GM18951 (cell line): ENCODE measurements around the gene PHYKPL.
"Not testable (repeated sequence)": the region's sequence is repeated elsewhere in the genome, so short reads cannot be mapped to it uniquely, and the experiment has no call there.

ENCODE experiments used
- POLR2A ChIP-seq: IDR thresholded peaks from 4 replicates; pipeline ENCODE4 v1.6.1; 2011; ENCODE audit warnings: mild to moderate bottlenecking; ENCODE audit not compliant: insufficient read length, insufficient read depth; ENCODE audit errors: extremely low read depth
- in situ Hi-C: fragments of 300-500 bp; cut with MboI; formaldehyde crosslinking; loops from one replicate; pipeline ENCODE4 v1.12.0; 2022; ENCODE audit warnings: low sequenced_read_pairs, mixed read lengths, inconsistent platforms; ENCODE audit not compliant: unreplicated experiment

Gene PHYKPL

DNA sequence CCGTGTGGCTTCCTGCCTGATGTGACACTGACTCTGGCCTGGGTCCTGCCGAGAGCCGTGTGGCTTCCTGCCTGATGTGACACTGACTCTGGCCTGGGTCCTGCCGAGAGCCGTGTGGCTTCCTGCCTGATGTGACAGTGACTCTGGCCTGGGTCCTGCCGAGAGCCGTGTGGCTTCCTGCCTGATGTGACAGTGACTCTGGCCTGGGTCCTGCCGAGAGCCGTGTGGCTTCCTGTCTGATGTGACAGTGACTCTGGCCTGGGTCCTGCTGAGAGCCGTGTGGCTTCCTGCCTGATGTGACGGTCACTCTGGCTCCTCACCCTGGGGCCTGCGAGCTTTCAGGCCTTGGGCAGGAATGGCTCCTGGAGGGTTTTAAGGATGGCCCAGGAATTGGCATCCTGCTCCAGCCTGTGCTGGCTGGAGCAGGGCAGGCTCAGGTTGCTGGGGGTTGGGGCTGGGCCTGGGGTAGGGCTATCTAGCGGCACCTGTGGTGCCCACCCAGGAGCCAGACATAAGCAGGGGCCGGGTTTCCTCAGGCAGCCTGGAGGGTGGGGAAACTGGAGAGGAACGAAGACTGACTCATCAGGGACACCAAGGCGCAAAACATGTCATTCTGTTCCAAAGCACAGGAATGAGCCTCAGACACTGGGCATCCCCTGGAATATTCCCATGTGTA is 7.2 kb upstream of the PHYKPL start:
- TF ChIP-seq POLR2A = peak; percentile 47
- in situ Hi-C loops = not testable (repeated sequence)

DNA sequence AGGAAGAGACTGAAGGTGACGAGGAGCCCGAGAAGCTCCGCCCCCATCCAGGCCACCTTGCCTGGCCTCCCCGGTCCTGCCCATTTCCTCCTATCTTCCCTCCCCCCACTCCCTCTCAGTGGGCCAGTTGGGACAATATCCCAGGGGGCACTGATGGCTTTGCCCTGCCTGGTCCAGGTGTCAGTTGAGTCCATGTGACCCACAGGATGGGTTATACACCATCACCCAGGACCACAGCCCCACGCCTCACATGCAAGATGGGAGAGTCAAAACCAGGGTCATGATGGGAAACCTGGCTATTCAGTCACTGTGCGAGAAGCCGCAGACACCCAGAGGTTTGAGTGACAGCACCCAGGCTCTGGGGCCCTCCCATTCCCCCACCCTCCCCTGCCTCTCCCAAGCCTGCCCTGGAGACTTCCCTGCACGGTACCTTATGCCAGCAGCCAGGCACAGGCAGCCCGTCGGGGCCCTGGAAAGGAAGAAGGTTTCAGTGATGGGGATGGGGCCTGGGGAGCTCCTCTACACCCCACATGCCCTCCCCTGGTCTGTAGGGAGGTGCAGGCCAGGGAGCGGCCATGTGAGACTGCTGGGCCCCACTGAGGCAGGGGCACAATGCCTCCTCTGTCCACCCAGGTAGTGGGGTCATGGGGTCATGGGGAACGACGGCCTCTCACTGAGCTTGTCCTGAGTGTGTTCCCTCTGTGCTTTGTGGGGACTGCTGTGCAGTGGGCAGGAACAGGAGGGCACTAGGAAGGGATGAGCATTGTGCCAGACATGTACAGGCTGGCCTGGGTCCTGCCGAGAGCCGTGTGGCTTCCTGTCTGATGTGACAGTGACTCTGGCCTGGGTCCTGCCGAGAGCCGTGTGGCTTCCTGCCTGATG is 6.3 kb upstream of the PHYKPL start:
- TF ChIP-seq POLR2A = no peak
- in situ Hi-C loops = no loop called here

DNA sequence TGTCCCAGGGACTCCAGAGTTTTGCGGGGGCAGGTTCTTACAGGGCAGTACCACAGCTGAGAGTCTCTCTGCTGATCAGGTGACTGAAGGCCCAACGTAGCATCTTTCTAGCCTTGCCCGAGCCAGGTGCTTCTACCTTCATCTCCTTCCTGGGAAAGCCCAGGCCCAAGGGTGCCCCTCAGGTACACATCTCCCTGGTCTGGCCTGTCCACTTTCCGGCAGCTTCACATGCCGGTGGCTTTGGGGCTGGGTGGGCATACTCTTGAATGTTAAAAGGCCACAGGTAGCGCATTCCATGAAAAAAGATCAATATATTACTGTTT is 5.7 kb upstream of the PHYKPL start:
- no peak for TF ChIP-seq POLR2A
- in situ Hi-C loops = no loop called here

DNA sequence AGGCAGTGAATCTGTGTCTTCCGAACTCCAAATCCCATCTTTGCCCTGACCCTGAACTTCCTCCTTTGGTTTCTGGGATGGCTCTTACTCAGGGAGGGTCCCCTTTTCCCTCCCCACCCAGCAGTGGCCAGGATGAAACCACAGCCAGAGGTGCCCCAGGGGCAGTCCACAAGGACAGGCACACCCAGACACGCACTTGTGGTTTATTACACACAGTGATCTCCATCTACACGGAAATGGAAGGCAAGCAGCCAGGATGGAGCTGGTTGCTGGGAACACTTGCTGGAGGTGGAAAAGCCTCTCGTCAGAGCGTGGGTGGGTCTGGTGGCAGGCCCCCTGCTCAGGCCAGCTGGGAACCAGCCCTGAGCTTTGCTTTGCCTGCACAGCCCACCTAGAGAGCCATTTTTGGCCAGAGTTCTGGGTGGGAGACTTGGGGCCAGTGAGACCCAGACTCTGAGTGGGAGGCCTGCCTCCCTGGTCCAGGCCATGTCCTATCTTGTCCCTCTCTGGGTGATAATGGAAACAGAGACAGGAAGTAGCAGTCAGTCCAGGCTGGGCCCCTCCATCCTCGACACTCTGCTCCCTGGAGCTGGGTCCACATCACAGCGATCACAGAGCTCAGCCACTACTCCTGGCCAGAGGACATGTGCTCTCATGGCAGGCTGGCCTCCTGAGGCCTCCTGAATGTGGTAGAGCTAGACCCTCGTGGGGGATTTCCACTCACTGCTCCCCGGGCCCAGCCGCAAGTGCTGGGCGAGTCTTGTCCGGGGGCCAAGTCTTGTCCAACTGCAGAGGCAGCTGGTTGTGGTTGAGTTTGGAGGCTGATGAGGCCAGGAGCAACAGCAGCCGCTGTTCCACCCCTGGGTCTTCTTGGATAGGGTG is 5.1 kb upstream of the PHYKPL start:
- in situ Hi-C loops = no loop called here
- TF ChIP-seq POLR2A = no peak

DNA sequence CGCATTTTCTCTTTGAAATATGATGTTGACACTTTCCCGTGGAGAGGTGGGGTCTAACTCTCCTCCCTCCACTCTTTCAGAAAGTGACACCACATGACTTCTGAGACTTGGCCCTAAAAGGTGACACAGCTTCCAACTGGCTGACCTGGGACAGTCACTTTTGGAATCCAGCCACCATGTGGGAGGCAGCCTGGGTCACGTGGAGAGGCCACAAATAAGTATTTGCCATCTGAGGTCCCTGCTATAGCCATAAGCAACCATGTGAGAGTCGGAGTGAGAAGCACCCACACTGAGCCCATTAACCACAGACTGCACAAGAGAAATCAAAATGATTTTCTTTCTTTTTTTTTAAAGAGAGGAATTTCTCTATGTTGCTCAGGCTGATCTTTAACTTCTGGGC is 4.1 kb upstream of the PHYKPL start:
- in situ Hi-C loops = no loop called here
- no peak for TF ChIP-seq POLR2A

DNA sequence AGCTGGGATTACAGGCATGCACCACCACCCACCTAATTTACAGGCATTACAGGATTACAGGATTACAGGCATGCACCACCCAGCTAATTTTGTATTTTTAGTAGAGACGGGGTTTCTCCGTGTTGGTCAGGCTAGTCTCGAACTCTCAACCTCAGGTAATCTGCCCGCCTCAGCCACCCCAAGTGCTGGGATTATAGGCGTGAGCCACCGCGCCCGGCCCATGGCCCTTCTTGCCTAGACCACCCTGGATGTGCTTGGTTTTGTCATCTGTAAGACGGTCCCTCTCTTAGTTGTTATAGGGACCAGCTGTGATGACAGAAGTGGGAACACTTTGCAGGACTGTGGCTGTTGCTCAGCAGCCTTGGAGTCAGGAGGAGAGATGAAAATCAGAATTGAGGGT is 3.5 kb upstream of the PHYKPL start:
- in situ Hi-C loops = no loop called here

DNA sequence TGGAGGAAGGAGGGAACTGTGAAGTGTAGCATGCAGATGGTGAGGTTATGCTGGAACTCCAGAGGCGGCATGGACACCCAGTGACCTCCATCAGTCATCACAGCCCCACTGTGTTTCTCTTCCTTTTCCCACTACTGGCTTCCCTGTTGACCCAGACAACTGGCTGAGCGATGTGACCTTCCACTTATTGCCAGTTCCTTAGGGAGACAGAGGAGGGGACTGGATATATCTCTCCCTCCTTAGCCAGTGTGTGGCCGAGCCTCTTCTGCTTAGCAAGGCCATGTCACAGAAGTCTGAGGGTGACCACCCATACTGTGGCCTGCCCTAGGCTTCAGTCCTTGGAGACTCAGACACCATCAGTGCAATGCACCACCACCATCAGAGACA is 3.0 kb upstream of the PHYKPL start:
- TF ChIP-seq POLR2A = no peak
- in situ Hi-C loops = no loop called here

More for the DNA sequence above, 3.5 kb upstream of the PHYKPL start:
- no peak for TF ChIP-seq POLR2A

DNA sequence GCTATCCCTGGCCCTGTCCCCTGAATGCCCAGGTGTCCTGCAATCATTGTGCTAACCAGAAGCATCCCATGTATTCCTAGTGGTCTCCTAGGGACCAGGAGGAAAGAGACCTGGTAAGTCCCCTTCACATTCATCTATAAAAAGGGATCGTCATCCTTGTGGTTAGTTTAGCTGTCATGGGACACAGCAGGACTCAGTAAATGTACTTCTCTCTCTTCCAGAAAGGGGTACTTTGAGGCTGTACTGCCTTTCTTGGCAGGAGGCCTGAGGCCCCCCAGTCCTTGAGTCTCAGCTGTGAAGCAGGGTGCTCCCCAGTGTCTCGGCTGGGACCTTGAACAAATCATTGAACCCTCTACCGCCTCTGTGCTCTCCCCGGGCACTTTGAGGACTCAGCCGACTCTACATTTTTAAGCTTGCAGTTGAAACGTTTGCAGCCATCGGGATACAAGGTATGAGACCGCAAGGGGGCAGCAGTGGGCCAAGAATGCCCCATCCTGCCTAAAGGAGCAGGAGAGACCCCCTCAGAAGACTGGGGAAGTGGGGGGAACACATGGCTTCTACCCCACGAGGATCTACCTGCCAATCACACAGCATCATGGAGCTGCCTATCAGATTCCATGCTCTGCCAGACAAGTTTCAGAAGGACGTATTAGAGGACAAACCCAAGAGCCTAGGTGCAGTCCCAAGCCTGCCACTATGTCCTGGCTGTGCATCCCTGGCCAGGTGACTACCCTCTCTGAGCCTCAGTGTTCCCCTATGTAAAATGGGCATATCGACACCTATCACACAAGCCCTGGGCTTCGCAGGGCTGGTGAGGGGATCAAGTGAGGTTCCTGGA is 2.4 kb upstream of the PHYKPL start:
- TF ChIP-seq POLR2A = no peak
- in situ Hi-C loops = no loop called here

DNA sequence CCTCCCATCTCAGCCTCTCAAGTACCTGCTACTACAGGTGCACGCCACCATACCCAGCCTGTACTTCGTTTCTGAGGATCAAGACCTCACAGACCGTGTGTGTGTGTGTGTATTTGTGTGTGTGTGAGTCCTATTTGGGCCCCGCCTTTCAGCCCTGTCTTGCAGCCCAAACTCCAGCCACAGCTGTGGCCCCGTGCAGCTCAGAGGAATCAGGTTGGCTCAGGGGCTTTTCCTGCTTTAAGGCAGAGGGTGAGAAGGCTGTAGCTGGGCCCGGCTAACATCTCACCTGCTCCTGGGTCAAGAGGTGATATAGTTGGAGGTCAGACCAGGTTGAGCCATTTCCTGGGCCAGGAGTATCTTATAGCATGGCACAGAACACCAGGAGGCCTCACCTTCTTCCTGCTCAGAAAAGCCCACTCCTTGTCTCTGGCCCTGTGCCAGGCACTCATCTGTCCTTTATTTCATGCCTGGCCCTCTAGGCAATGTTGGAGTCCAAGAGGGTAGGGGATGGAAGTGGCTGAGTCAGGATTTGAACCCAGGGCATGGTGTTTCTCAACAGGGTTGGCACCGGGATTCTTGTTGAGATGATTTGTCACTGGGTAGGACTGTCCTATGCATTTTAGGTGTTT is 1.6 kb upstream of the PHYKPL start:
- in situ Hi-C loops = no loop called here
- no peak for TF ChIP-seq POLR2A

DNA sequence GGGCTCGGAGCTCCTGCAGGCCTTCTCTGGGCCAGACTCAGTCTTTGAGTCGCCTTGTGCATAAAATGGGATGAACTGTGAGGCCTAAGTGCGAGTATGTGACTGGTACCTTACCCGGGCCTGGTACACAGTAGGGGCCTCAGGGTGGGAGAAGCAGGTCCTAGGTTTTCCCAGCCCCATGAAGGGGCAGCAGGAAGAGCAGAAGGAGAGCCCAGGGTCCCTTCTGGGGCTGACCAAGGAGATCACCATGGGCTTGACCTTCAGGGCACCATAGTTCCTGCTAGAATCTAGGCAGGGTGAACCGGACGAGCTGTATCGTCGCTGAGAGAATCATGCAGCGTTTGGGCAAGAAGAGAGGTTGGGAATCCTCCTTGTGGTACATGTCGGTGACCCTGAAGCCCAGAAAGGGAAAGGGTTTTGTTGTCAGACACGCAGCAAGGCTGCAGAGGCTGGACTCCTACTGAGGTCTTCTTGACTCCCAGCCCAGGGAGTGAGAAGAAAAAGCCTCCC is 373 bp upstream of the PHYKPL start:
- TF ChIP-seq POLR2A = no peak
- in situ Hi-C loops = no loop called here

DNA sequence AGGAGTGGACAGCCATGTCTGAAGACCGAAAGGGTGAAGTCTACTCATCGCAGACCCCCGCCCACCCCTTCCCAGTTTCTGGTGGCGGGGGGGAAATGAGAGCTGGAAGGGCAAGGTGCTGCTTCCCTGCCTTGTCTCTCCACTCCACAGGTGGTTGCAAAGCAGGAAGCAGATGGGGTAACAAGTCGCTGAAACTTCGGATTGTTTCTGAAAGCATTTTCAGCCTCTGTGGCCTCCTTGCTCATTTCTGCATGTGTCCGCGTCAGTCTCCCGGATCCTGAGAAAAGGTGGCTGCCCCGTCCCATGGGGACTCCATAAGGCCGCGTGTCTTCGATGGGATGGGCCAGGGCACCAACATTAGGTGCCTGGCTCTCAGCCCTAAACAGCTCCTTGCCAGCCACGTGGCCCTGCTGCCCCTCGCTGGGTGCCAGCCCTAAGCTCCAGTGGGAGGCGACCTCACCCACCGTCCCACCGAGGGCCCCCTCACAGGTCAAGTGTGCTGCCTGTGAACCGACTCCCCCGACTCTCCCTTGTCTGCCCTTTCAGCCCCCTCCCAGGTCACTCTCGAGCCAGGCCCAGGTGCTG is 971 bp downstream of the PHYKPL start:
- in situ Hi-C loops = no loop called here
- no peak for TF ChIP-seq POLR2A

DNA sequence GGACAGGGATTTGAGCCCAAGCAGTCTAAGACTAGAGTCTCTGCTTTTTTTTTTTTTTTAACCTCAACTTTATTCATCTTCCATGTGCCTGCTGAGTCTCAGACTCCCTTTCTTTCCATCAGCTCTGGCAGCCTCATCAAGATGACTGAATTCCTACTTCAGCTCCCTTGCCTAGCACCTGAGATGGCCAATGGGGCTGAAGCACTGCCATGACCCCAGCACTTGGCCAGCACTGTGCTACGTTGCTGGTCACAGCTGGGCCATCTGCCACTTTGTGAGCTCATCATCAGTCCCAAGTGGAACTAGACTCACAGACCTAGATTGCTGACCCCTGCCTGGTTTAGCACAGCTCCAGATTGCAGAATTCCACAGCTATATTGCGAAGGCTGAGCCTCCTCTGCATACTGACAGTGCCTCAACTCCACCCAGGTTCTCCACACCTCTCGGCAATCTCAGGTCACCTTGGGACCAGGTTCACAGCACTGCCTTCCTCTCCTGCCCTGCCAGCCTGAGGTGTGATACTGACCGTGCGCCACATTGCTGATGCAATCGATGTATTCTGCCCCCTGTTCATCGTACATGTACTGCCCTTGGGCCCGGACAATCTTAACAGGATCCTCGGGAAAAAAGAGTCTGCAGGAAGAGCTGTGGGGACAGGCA is 1.6 kb downstream of the PHYKPL start:
- in situ Hi-C loops = no loop called here
- TF ChIP-seq POLR2A = no peak

DNA sequence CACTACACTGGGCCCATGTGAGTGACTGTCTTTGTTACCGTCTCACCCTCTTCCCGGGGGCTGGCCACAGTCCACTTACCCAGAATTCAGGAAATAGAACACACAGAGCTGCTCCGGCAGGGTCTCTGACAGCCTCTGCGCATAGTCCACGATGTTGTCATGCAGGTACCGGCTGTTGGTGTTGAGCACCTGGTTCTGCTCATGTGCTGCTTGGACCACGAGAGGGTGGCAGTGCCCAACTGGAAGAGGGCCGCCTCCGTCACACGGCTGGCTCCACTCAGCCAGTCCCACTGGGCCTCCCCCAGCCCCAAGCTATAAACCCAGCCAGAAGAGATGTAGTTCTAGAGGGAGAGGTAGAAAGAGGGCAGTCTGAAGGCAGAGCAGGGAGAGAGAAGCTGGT is 2.7 kb downstream of the PHYKPL start:
- TF ChIP-seq POLR2A = no peak
- in situ Hi-C loops = no loop called here

DNA sequence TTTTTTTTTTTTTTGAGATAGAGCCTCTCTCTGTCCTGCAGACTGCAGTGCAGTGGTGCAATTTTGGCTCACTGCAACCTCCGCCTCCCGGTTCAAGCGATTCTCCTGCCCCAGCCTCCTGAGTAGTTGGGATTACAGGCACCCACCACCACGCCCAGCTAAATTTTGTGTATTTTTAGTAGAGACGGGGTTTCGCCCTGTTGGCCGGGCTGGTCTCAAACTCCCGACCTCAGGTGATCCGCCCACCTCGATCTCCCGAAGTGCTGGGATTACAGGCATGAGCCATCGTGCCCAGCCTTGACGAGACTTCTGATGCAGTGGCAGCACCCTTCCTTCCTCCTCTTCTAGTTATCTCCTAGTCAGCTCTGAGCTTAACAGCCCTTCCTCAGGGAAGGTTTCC is 3.5 kb downstream of the PHYKPL start:
- in situ Hi-C loops = not testable (repeated sequence)
